Body of pancreas (tissue), 4 donors: ENCODE measurements around the gene CDR2L. TPM values are rescaled to one million over a fixed set of nuclear protein-coding genes. Genes with fewer than 3 reads are reported as not detected.

ENCODE experiments used
- ATAC-seq: fragments of 150-250 bp; one replicate; pipeline ENCODE4 v1.9.1; 2016
- DNase-seq, 4 donors: peaks; one replicate each; pipeline ENCODE4 v3.0.0-alpha.2; 2019
- H3K27ac ChIP-seq, 4 donors: fragments of 200-600 bp; sonication (generic); 1 replicate in 3 of 4; 2 replicates in 1 of 4; pipeline versions ENCODE4 v1.5.1 to v1.6.1; 2016 to 2019; ENCODE audit warnings: mild to moderate bottlenecking in 1 of 4, mixed read lengths in 1 of 4, moderate library complexity in 1 of 4
- H3K27me3 ChIP-seq, 2 donors: fragments of 200-600 bp; sonication (generic); one replicate each; pipeline ENCODE4 v1.6.0; 2016; ENCODE audit warnings: mild to moderate bottlenecking in 1 of 2
- H3K36me3 ChIP-seq, 2 donors: fragments of 200-600 bp; sonication (generic); replicated peaks in 1 of 2; 2 replicates each; pipeline ENCODE4 v1.5.1; 2016; ENCODE audit warnings: low read depth in 2 of 2; ENCODE audit not compliant: insufficient read depth in 1 of 2
- H3K4me1 ChIP-seq: fragments of 200-600 bp; sonication (generic); one replicate; pipeline ENCODE4 v1.6.0; 2016
- H3K4me3 ChIP-seq, 2 donors: fragments of 200-600 bp; sonication (generic); 1 replicate in 1 of 2; 2 replicates in 1 of 2; pipeline ENCODE4 v1.5.1; 2016 to 2019
- H3K9me3 ChIP-seq, 3 donors: fragments of 200-600 bp; sonication (generic); 1 replicate in 2 of 3; 2 replicates in 1 of 3; pipeline ENCODE4 v1.5.1; 2016
- CTCF ChIP-seq, 7 experiments: fragments of 450-650 bp in 4 of 7; fragments of 200-600 bp in 3 of 7; sonication (generic) in 3 of 7; IDR thresholded peaks; one replicate each; pipeline ENCODE4 v1.5.1; 2016 to 2019; ENCODE audit warnings: antibody characterized with exemption in 7 of 7
- POLR2A ChIP-seq, 3 donors: fragments of 450-650 bp; IDR thresholded peaks; one replicate each; pipeline ENCODE4 v1.6.1; 2016; ENCODE audit warnings: antibody characterized with exemption in 3 of 3, mild to moderate bottlenecking in 2 of 3
- WGBS, 2 donors: methylation state at CpG; one replicate each; pipeline ENCODE4 v1.1.5; 2017; 5-methylcytosine and 5-hydroxymethylcytosine counted together
- intact Hi-C: fragments of 100-400 bp; cut with DNase I; formaldehyde crosslinking; loops from one replicate; pipeline ENCODE4 v1.15.1; 2023
- total RNA-seq, 2 donors: library from RNA; depleted of rRNA; stranded (reverse); fragments of >200 nt; gene quantifications; one replicate each; pipeline ENCODE4 v1.1.0, GENCODE V29; 2016

CDR2L gene
- total RNA-seq, 2 donors from 2014 or later = 11.9 to 18.5 TPM

- Histone ChIP-seq H3K27me3 (no peaks in the 10 kb centered on the region), H3K4me3 (no peak overlapping the region), H3K36me3 (no peaks in the 10 kb centered on the region), H3K9me3 (no peaks in the 10 kb centered on the region), H3K4me1 (peaks cover 58% of the 10 kb centered on the region), H3K27ac (peak overlapping the region; percentile 44 to 88 (median 82))
- WGBS, 2 donors = 63 to 73% methylated on average over 7 of the region's 7 CpGs
- no peak for DNase-seq
- no peak for ATAC-seq
- TF ChIP-seq CTCF (IDR thresholded peaks at IDR 0.05) (no peak), POLR2A (IDR thresholded peaks at IDR 0.05) (no peak)
- intact Hi-C loops = no loop called here
Measured at GRCh38 chr17:74994440-74994839, 7.0 kb downstream of the CDR2L start.

GRCh38 chr17:74995847-74996246 is 8.4 kb downstream of the CDR2L start:
- Histone ChIP-seq H3K9me3 (no peaks in the 10 kb centered on the region), H3K27ac (peak overlapping the region in 3 of 4 donors; percentile 5 to 88 (median 85)), H3K4me3 (no peak overlapping the region), H3K36me3 (no peaks in the 10 kb centered on the region), H3K4me1 (peaks cover 46% of the 10 kb centered on the region), H3K27me3 (no peaks in the 10 kb centered on the region)
- ATAC-seq (no peak), DNase-seq (peak in 1 of 4 donors; percentile 15)
- 41 to 43% methylated on average over 5 of the region's 5 CpGs for WGBS, 2 donors
- no peak for TF ChIP-seq POLR2A (IDR thresholded peaks at IDR 0.05)
- no peak for TF ChIP-seq CTCF (IDR thresholded peaks at IDR 0.05)
- intact Hi-C loops = no loop called here

DNA sequence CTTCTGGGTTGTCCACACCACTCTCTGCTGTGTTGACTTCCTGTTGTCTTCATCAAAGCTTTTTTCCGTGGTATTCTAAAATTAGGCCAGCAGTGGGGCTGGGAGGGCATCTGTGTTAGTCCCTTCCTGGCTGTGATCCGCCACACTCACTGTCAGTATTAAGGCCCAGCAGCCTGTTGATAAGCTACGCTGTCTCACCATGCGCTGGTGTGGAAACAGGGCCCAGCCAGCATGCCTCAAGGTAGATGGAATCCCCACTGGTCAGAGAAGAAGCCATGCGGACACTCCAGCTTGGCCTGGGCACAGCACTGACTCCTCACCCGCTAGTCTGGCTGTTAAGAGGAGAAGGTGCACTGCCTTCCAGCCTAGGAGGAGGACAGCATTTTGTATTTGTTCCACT is 11.4 kb downstream of the CDR2L start:
- Histone ChIP-seq H3K27me3 (no peaks in the 10 kb centered on the region), H3K4me3 (no peak overlapping the region), H3K27ac (no peak overlapping the region), H3K36me3 (no peaks in the 10 kb centered on the region), H3K9me3 (no peaks in the 10 kb centered on the region), H3K4me1 (peaks cover 23% of the 10 kb centered on the region)
- DNase-seq (no peak), ATAC-seq (no peak)
- TF ChIP-seq CTCF (IDR thresholded peaks at IDR 0.05) (no peak), POLR2A (IDR thresholded peaks at IDR 0.05) (no peak)
- WGBS, 2 donors = 82 to 83% methylated on average over 6 of the region's 6 CpGs
- intact Hi-C loops = no loop called here

DNA sequence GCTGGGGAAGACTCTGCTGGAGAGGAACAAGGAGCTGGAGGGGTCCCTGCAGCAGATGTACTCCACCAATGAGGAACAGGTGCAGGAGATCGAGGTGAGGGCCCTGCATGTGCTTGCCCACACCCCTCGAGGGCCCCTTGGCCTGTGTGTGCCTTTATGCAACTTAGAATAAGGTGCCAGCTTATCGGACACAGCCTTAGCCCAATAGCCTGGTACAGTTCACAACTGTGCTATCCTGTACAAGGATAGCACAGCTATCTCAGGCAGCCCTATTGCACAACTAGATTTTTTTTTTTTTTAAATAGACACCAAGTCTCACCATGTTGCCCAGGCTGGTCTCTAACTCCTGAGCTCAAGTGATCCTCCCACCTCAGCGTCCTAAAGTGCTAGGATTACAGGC is 12.1 kb downstream of the CDR2L start:
- TF ChIP-seq POLR2A (IDR thresholded peaks at IDR 0.05) (no peak), CTCF (IDR thresholded peaks at IDR 0.05) (no peak)
- no peak overlapping the region for H3K27ac ChIP-seq
- 73 to 74% methylated on average over 3 to 4 of the region's 4 CpGs for WGBS, 2 donors
- no peaks in the 10 kb centered on the region for H3K27me3 ChIP-seq
- H3K36me3 ChIP-seq = no peaks in the 10 kb centered on the region
- H3K4me1 ChIP-seq = peaks cover 16% of the 10 kb centered on the region
- ATAC-seq = no peak
- H3K4me3 ChIP-seq = no peak overlapping the region
- DNase-seq = no peak
- intact Hi-C loops = no loop called here
- H3K9me3 ChIP-seq = no peaks in the 10 kb centered on the region
